Stimulated activated CD4-positive, alpha-beta T cell treated with anti-CD3 and anti-CD28 coated beads, TNF-alpha, amount 100 ng/mL, for 24 hours (primary cell): ENCODE measurements around the gene REV3L.
"Not testable (repeated sequence)": the region's sequence is repeated elsewhere in the genome, so short reads cannot be mapped to it uniquely, and the experiment has no call there.

Experiments
- DNase-seq, 3 experiments: peaks; one replicate each; pipeline ENCODE4 v3.0.0-alpha.2; 2020; ENCODE audit warnings: low read depth in 3 of 3

The REV3L gene

DNA sequence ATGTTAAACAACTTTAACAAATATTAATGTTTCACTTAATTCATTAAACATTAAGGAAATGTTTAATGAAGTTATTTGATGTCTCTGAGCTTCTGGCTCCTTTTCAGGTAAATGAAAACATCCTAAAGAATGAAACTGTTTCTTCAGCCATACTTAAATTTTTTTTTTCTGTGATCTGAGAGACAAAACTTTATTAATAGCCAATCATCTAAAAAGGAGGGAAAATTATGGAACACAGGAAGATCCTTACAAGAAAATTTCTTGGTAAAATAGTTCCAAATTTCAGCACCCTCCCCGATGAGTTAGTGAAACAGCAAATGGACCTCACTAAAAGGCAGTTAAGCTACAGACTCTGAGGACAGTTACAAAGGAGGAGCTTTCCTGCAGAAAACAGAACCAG, 185.2 kb downstream of the REV3L start:
- no peak for DNase-seq

DNA sequence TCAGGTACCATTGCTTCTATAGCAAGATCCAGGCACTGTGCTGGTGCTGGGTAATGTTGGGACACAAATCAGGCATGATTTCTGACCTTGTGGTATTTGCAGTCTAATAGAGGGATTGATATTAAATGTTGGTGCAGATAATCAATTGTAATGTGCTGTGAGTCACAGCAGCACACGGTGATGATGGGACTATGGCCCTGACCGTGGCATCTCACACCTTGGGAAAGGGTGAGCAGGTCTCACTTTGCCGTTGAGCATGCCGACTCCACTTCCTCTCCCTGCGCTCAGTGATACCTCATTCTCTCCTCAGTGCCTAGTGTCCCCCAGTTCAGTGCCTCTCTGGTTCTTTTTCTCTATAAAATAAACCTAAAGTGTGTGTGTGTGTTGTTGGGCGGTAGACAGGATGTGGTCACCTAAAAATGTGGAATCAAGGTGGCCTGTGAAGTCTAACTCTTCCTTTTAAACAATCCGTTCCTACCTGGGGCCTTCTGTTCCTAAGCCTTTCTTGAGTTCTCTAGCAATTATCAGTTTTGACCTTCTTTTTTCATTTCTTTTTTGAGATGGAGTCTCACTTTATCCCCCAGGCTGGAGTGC, 188.5 kb downstream of the REV3L start:
- DNase-seq, result no peak

DNA sequence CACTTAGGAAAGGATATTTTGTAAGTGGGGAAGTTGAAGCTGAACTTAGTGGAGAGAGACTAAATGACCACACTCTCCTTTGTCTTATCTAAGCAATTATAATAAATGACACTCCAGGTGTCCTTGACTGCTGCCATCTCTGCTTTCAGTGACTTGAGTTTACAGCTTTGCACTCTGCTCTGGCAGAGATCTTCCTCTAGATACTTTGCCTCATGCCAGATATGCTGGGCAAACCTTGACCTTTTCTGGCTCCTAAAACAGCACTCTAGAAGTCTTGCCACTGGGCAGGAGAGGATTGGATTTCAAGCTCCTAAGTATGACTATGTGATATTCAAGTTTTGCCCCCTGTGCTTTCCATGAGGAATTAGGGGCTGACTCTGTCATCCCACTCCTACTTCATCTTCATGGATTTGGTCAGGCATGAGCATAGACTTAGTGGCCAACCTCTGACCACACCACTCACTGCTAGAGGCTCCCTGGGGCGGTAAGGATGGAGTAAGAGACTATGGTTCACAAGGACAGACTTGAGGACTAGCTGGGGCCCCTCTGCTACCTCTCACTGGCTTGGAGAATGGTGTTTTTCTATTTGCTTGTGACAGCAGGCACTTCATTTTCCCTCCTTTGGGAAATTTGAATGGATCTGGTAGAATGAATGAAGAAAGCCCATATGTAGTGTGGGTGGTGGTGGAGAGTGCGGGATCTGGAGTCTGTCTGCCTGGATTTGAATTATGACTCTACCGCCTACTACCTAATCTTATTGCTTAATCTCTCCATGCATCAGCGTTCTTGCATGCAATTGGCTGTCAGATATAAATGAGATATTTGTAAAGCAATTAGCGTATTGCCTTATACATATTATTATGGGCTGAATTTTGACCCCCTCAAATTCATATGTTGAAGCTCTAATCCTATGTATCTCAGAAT, 191.4 kb downstream of the REV3L start:
- DNase-seq, result no peak

DNA sequence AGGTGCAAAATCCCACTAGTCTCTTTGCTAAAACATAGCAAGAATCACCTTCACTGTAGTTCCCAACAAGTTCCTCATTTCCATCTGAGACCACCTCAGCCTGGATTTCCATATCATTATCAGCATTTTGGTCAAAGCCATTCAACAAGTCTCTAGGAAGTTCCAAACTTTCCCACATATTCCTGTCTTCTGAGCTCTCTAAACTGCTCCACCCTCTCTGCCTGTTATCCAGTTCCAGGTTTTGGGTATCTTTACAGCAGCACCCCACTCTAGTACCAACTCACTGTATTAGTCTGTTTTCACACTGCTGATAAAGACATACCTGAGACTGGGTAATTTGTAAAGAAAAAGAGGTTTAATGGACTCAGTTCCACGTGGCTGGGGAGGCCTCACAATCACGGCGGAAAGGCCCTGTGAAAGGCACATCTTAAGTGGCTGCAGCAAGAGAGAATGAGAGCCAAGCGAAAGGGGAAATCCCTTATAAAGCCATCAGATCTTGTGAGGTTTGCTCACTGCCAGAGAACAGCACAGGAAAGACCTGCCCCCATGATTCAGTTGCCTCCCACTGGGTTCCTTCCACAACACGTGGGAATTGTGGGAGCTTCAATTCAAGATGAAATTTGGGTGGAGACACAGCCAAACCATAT, 192.2 kb downstream of the REV3L start:
- DNase-seq, result peak in 1 of 3 experiments; percentile 20

DNA sequence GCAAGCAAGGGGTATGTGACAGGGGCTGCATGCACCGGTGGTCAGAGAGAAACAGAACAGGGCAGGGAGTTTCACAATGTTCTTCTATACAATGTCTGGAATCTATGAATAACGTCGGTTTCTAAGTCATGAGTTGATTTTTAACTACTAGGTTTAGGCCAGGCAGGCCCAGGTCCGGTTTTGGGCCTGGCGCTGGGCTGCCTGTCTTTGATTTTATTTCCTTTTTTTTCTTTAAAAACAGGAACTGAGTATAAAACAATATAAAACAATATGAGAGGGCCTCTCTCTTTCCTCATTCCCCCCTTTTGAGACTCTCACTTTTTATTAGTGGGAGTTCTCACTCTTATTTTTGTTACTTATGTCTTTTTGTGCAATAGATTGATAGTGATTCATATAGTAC, 198.7 kb downstream of the REV3L start:
- DNase-seq, result not testable (repeated sequence)

DNA sequence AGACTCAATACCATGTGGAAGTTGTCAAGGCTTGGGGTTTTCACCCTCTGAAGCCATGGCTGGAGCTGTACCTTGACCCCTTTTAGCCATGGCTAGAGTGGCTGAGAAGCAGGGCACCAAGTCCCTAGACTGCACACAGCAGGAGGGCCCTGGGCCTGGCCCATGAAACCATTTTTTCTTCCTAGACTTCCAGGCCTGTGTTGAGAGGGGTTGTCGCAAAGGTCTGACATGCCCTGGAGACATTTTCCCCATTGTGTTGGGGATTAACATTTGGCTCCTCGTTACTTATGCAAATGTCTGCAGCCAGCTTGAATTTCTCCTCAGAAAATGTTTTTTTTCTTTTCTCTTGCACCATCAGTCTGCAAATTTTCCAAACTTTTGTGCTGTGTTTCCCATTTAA, 199.3 kb downstream of the REV3L start:
- DNase-seq, result no peak

DNA sequence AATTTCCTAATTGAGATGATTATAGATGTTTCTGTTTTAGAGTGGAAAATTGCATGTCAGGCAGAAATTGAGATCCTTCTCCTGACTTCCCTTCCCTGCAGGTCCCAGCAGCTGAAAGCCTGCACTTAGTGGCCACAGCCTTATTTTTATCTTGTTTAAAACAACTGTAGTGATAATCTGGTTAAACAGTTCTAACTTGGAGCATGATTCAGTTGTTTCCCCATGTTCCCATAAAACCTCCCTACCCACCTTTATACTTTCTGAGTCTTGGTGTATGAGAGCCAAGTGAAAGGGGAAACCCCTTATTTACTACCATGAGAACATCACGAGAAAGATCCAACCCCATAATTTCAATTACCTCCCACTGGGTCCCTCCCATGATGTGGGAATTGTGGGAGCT, 200.5 kb downstream of the REV3L start:
- no peak for DNase-seq

DNA sequence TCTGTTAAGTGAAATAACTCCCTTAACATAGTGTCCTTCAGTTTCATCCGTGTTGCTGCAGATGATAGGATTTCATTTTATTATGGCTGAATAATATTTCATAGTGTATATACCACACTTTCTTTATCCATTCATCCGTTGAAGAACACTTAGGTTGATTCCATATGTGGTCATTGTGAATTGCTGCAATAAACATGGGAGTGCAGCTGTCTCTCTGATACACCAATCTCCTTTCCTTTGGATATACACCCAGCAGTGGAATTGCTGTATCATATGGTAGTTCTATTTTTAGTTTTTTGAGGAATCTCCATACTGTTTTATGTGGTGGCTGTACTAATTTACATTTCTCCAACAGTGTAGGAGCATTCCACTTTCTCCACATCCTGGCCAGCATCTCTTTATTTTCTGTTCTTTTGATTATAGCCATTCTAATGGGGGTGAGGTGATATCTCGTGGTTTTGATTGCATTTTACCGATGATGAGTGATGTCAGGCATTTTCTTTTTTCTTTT, 202.5 kb downstream of the REV3L start:
- no peak for DNase-seq

DNA sequence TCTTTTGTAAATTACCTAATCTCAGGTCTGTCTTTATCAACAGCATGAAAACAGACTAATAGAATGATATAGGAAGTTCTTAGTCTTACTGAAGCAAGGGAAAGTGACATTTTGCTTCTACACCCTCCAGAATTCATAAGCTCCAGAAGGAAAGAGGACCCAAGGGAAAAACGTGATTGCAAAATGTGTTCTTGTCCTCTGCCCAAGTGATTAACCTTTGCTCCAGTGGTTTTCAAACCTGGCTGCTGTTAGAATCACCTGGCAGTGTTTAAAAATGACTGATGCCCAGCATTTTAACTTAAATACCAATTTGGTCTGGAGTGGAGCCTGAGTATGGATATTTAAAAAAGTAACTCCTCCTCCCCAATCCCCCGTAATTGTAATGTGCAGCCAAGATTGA, 204.3 kb downstream of the REV3L start:
- no peak for DNase-seq

DNA sequence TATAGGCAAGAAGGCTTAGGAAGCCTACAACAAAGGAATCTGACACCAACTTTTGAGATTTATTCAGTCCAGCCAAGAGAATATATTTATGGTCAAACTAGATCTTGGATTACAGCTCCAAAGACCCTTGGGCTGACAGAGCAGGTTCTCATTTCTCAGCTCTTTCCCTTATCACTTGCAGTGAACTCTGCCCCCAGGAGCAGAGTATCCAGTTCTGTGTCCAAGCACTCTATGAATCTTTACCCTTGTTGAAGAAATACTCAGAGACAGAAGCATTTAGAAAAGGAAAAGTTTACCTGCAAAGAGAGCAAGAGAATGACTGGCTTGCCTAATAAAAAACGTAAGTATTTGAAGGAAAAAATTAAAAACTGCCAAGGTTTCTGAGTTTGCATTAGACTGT, 205.2 kb downstream of the REV3L start:
- no peak for DNase-seq

DNA sequence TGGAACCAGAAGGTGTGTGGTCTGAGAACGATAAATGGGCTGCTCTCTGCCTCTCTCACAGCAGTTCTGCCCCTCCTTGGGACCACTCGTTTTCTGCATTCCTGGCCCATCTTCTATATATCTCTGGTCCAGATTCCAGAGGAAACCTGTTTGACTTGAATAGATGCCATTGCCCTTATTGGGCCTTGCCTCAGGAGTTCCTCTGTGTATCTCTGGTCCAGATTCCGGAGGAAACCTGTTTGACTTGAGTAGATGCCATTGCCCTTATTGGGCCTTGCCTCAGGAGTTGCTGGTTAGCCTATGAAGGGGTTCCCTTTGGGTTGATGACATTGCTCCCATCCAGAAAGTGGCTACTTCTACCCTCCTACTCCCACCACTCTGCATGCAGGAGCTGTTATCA, 206.3 kb downstream of the REV3L start:
- no peak for DNase-seq

DNA sequence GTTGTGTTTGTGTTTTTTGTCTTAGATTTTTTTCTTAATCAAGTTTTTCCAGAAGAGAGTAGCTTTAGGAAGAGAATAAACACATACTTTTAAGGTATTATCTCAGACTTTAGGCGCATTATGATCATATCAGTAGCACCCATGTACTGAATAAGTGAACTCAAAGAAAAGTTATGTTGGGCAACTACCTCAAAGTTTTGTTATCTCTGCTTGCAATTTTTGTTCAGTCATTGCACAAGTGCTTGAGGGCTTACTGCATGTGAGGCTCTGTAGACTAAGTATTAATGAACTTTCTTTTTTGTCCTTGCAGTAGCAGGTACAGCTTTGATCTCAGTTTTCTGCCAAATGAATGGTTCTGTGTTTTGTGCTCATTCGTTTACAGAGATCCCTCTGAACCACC, 206.7 kb downstream of the REV3L start:
- no peak for DNase-seq

DNA sequence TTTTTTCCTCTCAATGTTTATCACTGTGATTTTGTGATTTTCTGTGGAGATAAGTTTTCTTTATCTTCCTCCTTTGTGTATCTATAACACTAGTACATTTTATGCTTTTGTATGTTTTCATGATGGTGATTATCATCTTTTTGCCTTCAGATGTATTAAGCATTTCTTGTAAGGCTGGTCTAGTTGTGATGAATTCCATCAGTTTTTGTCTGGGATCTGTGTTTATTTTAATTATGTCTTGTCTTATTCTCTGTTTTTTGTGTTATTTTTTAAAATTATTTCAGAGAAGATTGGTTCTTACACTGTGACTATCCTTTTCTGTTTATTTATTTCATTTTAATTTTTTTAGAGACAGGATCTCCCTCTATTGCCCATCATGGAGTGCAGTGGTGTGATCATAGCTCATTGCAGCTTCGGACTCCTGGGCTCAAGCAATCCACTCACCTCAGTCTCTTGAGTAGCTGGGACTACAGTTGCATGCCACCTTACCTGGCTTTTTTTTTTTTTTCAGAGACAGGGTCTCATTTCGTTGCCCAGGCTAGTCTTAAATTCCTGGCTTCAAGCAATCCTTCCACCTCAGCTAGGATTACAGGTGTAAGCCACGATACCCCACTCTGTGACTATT, 208.3 kb downstream of the REV3L start:
- no peak for DNase-seq

DNA sequence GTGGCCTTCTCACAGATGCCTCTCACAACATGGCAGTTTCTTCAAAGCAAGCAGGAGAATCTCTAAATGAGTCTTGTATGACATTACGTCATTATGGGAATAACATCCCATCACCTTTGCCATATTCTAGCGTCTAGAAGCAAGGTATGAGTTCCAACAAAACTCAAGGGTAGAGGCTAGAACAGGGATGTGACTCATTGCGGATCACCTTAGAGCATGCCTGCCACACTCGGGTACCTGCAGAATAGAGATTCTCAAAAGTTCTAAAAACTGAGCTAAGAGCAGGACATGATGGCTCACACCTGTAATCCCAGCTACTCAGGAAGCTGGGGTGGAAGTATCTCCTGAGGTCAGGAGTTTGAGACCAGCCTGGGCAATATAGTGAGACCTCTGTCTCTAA, 212.9 kb downstream of the REV3L start:
- no peak for DNase-seq

DNA sequence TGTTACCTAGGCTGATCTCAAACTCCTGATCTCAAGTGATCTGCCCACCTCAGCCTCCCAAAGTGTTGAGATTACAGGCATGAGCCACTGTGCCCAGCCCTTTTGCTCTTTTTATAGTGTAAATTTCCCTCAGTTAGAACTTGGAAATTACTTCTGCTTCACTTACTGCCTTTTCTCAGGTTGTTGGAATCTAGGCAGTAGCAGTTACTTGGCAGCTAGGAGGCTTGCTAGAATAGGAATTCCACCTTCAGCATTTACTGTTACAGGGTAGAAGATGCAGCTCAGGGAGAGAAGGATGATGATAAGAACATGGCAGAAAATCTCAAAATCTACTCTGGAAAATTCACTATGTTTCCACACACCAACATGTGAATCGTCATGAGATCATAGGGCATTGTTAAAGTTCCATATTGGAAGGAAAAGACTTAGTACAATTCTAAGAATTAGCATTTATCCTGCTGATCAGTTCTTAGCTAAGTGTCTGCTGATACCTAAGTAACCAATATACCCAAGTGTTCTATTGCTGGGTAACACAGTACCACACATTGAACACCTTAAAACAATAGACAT, 213.5 kb downstream of the REV3L start:
- no peak for DNase-seq

DNA sequence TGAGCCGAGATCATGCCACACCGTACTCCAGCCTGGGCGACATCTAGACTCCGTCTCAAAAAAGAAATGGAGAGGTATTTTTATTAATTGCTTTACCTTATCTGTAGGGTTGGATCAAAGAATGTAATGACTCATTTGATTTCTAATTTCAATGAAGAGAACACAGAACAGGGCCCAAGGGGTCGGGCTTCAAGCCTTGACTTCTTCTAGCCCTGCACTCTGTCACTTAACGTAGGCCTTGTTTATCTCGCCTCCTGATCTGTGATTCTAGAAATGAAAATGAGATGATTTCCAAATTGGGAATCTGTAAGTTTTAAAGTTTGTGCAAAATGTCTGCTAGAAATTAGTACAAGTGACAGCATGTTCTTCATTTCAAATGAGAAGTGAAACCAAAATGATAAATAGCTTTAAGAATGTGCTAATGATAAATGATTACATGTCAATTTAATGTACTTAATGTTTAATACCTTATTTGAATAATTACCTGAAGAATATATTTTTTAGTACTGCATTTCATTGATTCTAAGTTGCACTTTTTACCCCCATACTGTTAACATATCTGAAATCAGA, 215.2 kb downstream of the REV3L start:
- no peak for DNase-seq

DNA sequence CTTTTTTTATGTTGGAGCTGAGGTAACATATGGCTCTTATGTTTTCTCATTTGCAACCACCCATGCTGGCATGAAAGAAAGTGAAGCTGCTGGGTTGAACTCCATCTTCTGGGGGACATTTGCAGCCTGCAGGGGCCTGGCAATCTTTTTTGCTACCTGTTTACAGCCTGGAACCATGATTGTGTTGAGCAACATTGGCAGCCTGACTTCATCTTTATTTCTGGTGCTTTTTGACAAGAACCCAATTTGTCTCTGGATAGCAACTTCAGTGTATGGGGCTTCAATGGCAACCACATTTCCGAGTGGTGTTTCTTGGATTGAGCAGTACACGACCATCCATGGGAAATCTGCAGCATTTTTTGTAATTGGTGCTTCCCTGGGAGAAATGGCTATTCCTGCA, 216.7 kb downstream of the REV3L start:
- DNase-seq, result no peak

DNA sequence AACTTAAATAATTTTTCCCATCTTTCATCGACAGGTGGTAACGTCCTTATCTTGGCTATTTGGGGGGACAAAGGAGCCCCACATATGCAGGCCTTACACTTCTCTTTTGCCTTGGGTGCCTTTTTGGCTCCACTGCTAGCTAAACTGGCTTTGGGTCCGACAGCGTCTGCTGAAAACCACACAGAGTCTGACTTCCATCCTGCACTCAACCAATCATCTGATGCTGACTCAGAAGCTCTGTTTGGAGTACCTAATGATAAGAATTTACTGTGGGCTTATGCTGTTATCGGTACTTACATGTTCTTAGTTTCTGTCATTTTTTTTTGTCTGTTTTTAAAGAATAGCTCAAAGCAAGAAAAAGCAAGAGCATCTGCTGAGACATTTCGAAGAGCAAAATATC, 217.2 kb downstream of the REV3L start:
- DNase-seq, result no peak

DNA sequence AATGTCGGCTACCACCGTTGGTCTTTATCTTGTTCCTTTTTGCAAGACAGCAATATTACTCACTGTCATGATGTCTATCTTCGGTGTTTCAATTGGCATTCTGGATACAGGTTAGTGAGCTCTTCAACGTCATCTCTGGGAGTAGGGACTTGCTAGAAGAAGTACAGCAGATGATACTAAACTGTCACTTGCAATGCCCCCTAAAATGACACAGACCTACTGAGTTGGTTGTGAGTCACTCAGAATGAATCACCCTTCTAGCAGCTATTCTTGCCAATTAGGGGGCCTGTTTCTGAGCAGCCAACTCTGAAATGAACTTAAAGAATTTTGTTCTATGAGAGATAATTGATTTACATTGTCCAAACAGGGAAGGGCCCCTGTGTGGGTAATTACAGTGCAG, 219.2 kb downstream of the REV3L start:
- DNase-seq, result no peak

DNA sequence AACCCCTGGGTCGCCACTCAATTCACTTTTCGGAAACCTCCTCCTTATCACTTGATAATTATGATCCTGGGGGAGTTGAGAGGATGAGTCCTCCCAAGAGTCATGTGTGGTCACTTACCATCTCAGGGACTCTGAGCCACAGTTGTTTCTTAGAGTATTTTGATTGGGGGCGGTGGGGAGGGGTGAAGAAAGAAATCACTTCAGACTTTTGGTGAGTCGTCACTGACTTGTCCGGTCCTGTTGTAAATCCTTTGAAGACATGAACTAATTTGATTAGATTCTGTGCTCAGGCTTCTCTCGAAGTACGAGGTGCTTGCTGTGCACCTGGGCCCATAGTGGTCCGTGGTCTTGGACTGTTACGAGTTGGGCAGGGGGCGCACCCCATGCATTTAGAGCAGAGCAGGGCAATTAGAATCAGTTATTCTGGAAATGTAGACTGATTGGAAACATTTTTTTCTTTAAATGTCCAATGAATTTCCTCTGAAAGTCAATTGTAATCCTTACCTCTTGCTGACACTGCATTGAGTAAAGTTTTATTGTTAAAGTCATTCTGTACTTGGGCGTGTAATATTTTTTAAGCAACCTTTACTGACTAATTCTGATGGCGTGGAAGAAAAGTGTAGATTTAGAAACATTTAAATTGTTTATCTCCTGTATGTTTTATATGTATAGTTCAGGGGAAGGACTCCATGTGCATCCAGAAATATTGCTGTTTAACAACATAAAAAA, 222.3 kb downstream of the REV3L start:
- DNase-seq, result no peak
